ENCODE measurements around the gene ZNF440.
"Not testable (repeated sequence)": the region's sequence is repeated elsewhere in the genome, so short reads cannot be mapped to it uniquely, and the experiment has no call there.

Gene ZNF440

DNA sequence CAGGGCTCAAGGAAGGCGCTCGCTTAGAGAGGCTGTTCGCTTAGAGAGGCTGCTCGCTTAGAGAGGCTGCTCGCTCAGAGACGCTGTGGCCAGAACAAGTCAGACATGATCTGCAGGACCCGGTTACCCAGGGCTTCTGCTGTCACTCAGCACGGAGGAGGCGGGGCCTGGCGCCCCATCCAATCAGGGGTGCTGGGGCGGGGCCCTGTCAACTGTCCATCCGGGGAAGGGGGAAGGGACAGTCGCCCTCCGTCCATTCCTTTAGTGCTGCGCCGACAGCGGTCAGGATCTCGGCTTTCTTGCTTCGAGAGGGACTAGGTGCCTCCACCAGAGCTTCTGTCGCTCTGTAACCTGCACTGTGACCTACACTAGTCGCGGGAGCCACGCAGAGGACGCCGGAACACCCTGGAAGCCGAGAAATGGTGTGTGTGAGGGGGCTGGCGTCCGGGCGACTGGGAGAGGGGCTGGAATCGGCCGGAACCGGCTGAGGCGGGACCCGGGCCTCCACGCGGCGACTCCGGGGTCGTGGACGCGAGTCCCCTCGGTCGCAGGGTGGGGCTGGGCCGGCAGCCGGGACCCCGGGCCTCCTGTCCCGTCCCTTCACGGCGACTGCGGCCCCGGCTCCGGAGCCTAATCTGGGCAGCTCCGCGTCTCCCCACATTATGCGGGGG lies at the start of gene ZNF440:
TSS of gene ZNF440 (plus strand) at position 245 of the 671 bp plus-strand sequence. CDS start at position 420, 175 bp downstream.
- DNase-seq, result peak; percentile 63

DNA sequence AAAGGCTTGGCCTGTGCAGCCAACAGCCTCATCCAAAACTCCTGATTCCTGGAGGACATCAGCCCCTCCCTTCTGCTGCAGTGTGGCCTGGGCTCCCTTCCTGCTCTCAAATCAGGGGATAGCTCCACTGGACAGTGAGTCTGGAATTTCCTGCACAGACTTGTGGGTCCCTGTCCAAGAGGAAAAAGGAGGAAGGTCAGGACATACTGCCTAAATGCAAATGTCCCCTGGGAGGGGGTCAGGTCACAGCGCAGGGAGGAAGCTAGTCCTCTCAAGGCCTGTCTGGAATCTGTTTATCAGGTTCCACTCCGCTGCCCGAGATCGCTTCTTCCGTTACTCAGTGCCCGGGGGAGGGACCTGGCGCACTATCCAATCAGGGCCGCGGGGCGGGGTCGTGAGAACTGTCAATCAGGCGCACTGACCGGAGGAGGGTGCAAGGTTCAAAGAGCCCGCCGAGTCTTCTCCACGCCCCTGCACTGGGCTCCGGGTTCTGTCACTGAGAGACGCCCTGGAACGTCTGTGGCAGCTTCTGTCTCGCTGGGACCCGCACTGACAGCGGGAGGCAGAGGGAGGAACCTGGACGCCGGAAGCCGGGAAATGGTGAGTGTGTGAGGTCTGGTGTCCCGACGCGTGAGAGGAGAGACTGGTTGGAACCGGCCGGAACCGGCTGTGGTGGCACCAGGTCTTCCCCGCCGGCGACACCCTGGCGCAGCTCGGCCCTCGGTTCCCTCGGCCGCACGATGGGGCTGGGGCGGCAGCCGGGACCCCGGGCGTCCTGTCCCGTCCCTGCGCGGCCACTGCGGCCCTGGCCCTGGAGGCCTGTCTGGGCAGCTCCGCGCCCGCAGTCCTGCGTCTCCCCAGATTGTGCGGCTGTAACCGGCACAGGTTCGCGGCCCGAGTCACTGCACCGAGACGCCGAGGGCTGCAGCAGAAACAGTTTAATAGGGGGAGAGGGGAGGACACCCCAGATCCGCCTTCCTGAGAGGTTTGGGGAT lies 47.2 kb upstream of the ZNF440 start, which contains the start of gene ZNF441:
TSS of gene ZNF441 (plus strand) at position 404 of the 995 bp plus-strand sequence. CDS start at position 598, 194 bp downstream.
- DNase-seq, result peak; percentile 90

DNA sequence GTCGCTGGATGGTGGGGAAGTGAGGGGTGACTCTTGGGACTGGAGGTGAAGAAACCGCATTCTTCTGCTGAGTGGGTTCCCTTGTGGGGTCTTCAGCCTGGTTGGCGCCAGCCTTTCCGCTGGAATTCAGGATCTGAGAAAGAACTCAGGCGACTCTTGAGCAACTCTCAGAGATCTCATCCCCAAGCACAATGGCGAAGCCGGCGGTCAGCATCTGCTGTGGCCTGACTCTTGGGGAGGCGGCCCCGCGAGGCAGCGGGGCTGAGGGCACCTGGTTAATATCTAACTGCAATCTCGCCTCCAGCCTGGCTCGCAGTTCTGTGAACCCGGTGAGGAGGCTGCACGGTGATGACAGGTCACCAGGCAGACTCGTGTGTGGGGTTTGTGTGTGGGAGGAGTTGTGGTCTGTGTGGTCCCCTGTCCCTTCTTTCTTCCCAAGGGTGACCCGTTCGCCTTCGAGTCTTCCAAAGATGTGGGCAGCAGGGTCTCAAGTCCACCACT lies 46.4 kb upstream of the ZNF440 start:
- DNase-seq, result no peak

DNA sequence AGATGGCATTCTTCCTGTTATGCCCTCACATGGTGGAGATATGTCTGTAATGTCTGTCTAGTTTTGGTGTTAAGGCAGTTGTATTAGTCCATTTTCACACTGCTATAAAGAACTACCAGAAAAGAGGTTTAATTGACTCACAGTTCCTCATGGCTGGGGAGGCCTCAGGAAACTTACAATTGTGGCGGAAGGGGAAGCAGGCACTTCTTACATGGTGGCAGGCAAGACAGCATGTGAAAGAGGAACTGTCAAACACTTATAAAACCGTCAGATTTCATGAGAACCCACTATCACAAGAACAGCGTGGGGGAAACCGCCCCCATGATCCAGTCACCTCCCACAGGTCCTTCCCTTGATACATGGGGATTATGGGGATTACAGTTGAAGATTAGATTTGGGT lies 44.1 kb upstream of the ZNF440 start:
- no peak for DNase-seq

DNA sequence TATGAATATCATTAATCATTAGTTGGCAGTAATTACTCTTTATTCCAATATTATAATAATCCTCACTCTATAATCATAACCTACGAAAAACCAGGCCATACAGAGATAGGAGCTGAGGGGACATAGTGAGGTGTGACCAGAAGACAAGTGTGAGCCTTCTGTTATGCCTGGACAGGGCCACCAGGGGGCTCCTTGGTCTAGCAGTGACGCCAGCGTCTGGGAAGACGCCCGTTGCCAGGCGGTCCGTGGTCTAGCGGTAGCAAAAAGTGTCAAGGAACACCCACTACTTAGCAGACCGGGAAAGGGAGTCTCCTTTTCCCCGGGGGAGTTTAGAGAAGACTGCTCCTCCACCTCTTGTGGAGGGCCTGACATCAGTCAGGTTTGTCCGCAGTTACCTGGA lies 42.6 kb upstream of the ZNF440 start:
- DNase-seq, result not testable (repeated sequence)

DNA sequence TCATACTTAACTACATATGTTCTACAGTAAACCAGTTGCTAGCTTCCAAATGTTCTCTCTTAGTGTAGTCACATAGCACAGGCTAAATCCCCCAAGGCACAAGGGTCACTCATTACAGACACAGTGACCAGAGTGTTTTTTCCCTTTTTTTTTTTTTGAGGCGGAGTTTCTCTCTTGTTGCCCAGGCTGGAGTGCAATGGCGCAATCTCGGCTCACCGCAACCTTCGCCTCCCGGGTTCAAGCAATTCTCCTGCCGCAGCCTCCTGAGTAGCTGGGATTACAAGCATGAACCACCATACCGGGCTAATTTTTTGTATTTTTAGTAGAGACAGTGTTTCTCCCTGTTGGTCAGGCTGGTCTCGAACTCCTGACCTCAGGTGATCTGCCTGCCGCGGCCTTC lies 37.4 kb upstream of the ZNF440 start:
- DNase-seq, result not testable (repeated sequence)

DNA sequence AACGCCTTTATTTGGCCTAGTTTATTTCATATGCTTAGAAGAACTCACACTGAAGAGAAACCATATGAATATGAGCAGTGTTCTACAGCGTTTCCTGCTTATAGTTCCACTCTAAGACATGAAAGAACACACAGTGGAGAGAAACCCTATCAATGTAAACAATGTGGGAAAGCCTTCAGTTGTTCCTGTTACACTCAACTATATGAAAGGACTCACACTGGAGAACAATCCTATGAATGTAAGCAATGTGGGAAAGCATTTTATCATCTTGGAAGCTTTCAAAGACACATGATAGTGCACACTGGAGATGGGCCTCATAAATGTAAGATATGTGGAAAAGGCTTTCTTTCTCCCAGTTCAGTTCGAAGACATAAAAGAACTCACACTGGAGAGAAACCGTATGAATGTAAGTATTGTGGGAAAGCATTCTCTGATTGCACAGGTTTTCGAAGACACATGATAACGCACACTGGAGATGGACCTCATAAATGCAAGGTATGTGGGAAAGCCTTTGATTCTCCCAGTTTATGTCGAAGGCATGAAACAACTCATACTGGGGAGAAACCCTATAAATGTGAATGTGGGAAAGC lies 33.5 kb upstream of the ZNF440 start:
- DNase-seq, result no peak

DNA sequence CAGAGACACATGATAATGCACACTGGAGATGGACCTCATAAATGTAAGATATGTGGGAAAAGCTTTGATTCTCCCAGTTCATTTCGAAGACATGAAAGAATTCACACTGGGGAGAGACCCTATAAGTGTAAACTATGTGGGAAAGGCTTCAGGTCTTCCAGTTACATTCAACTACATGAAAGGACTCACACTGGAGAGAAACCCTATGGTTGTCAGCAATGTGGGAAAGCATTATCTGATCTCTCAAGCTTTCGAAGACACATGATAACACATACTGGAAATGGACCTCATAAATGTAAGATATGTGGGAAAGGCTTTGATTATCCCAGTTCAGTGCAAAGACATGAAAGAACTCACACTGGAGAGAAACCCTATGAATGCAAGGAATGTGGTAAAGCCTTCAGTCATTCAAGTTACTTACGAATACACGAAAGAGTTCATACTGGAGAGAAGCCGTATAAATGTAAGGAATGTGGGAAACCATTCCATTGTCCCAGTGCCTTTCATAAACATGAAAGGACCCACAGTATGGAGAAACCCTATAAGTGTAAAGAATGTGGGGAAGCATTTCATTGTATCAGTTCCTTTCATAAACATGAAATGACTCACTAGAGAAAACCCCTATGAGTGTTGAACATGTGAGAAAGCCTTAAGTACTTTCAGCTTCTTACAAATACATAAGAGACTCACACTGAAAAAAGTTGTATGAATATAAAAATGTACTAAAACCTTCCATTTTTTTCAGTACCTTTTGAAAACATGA lies 32.6 kb upstream of the ZNF440 start:
- DNase-seq, result no peak

DNA sequence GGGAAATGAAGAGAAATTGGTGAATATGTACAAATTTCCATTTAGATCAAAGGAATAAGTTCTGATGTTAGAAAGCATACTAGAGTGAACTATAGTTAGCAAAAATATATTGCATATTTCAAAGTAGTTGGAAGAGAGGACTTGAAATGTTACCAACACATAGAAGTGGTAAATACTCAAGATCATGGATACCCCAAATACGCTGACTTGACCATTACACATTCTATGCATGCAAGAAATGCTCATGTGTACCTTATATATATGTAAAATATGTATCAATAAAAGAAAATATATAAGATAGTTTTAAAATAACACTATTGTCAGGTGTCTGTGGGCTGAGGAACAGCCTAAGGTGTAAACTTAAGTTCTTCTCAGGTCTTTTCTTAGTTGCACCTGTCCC lies 30.3 kb upstream of the ZNF440 start:
- DNase-seq, result no peak

DNA sequence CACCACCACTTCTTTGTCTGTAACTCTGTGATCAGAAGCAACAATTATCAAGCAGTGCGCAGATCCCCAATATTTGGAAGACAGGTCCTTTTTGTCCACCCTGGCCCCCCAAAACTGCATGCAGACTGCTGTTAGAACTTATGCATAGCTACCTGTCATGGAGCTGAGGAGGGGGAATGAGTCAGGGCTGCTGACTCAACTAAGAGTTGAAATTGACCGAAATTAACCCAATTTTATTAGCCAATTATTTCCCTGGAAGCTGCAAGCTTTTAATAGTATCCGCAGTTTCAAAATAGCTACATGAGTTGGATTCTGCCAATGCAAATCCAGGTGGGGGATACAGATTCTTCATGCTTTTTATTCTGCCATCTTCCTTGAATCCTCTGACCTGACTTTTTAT lies 29.7 kb upstream of the ZNF440 start:
- DNase-seq, result no peak

DNA sequence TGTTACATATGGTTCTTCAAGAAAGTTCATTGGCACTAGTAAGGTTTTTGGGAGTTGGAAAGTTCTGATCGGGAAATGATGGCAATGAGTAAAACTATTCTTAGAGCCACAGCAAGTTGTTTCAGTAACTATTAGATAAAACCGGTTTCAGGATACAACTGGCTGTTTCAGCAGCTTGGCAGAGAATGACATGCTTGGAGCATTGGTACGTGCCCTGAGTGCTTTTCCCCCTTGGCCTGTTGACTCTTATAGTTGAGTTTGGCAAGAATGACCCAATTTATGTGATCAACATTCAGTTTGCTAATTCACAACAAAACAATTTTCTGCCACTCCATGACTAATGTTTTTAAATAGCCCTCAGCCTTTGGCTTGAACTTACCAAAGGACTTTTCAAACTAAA lies 26.5 kb upstream of the ZNF440 start:
- DNase-seq, result no peak

DNA sequence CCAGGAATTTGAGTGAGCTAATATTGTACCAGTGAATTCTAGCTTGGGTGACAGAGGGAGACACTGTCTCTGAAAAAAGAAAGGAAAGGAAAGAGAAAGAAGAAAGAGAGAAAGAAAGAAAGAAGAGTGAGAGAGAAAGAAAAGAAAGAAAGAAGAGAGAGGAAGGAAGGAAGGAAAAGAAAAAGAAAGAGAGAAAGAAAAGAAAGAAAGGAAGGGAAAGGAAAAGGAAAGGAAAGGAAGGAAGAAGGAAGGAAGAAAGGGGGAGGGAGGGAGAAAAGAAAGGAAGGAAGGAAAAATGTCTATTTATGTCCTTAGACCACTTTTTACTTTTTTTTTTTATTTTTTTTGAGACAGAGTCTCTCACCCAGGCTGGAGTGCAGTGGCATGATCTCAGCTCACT lies 21.1 kb upstream of the ZNF440 start:
- DNase-seq, result no peak

DNA sequence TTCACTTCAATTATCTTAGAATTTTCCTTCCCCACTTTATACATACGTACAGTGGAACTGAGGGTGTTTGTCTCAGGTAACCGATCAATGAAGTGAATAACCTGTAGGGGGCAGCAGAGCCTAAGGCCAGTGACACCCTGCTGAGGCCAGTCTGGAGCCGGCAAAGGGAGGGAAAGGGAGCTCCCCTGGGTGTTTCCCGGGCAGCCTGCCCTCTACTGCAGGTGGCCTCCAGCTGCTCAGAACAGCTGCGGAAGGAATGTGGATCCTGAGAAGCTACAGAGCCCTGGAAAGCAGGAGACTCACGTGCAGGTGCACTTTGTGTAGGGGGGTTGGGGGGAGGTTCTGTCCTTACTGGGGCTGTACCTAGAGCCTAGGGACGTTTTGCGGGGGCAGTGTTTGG lies 16.6 kb upstream of the ZNF440 start:
- DNase-seq, result peak; percentile 85

DNA sequence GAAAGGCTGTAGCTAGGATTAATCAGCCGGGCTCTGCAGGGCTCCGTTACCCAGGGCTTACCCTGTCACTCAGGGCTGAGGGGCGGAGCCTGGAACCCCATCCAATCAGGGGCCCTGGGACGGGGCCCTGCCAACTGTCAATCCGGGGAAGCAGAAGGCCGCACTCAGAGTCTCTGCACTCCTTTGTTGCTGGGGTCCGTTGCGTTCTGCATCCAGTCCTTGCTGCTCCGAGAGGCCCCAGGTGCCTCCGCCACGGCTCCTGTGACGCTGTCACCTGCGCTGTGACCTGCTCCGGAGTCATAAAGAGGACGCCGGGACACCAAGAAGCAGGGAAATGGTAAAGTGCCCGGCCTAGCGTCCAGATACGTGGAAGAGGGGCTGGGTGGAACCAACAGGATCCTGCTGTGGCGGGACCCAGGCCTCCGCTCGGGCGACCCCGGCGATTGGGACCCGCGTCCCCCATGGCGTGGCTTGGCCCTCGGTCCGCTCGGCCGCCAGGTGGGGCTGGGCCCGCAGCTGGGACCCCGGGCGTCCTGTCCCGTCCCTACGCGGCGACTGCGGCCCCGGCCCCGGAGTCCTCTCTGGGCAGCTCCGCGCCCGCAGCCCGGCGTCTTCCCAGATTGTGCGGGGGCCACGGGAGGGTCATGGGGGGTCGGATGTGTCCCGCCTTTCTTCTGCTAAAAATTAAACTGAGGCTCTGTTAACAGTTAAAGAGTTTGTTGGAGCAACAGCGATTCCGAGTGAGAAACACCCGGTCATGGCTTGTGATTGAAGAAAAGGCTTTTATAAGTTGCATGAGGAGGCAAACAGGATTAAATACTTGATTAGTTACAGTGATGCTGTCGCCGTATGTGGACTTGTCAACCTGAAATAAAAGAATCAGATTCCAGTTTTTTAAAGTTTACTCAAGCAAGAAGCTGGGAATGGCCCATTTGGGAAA lies 15.4 kb upstream of the ZNF440 start, which contains the start of gene ZNF491:
TSS of gene ZNF491 (plus strand) at position 133 of the 940 bp plus-strand sequence. CDS start 7,431 bp downstream, outside the sequence.
- peak; percentile 61 for DNase-seq

DNA sequence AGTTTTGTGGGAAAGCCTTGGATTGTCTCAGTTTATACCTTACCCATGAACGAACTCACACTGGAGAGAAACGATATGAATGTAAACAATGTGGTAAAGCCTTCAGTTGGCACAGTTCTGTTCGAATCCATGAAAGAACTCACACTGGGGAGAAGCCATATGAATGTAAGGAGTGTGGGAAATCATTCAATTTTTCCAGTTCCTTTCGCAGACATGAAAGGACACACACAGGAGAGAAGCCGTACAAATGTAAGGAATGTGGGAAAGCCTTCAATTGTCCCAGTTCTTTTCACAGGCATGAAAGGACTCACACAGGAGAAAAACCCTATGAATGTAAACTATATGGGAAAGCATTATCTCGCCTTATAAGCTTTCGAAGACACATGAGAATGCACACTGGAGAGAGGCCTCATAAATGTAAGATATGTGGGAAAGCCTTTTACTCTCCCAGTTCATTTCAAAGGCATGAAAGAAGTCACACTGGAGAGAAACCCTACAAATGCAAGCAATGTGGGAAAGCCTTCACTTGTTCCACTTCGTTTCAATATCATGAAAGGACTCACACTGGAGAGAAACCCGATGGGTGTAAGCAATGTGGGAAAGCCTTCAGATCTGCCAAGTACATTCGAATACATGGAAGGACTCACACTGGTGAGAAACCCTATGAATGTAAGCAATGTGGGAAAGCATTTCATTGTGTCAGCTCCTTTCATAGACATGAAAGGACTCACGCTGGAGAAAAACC lies 7.5 kb upstream of the ZNF440 start:
- DNase-seq, result no peak

DNA sequence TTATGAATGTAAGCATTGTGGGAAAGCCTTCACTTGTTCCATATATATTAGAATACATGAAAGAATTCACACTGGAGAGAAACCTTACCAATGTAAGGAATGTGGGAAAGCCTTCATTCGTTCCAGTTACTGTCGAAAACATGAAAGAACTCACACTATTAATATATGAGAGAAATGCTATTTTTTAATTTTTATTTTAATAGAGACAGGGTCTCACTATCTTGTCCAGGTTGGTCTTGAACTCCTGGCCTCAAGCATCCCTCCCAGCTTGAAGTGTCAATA lies 7.0 kb upstream of the ZNF440 start:
- DNase-seq, result no peak

DNA sequence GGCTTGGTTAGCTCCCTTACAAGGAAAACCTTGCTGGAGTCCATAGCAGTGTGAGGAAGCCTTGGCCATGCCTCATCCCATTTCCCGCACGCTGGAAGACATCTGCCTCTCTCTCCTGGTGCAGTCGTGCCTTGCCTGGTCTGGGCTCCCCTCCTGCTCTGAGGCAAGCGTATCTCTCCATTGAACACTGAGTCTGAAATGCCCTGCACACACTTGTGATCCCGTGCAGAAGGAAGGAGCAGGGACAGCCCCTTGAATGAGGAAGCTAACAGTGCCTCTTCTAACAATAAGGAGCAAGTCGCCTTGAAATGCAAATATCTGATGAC lies 407 bp upstream of the ZNF440 start:
- no peak for DNase-seq

DNA sequence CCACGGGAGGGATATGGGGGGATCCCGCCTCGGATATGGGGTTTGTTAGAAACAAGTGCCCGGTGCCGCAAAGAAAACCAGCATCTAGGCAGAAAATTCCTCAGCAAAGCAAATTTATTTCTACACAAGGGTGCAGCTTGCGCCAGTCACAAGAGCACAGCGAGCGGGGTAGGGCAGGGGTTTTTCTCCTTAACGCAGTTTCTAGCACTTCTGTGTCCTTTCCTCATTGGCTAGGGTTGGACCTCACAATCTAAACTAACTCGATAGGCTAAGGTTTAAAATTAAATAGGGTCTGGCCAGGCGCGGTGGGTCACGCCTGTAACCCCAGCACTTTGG lies 595 bp downstream of the ZNF440 start:
- no peak for DNase-seq

DNA sequence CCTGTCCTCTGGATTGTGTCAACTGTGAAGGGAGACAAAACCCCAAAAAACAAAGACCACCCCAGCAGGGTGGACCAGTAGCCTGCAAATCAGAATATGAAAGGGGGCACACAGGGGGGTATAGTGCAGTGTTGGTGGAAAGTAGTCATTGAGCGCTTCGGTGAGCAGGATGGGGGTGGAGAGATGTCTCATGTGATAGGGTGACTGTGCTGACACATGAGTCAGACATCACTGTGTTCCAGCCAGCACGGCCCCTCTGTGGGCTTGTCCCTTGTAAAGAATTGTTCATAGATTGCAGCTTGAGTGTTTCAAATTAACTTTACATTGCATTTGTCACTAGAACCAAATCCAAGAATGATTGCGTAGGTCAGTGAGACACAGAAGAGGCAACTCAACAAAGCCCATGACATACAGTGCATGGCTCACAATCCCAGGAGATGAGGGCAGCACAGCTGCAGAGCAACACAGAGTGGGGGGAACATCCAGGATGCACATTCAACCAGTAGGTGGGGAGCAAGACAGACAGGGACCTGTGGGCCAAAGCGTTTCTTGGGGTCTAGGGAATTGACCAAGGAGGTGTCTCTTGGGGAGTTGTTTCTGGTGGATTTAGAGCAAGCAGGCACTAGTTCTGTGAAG lies 7.5 kb downstream of the ZNF440 start:
- no peak for DNase-seq
